Stimulated activated CD4-positive, alpha-beta T cell treated with anti-CD3 and anti-CD28 coated beads, Interleukin-1b, Interleukin-23, amount 100 ng/mL, for 4 hours (primary cell): ENCODE data around the gene PALLD.

Experiments
- DNase-seq, 2 donors: peaks; one replicate each; pipeline ENCODE4 v3.0.0-alpha.2; 2020; ENCODE audit warnings: low read depth in 2 of 2

PALLD gene

DNA sequence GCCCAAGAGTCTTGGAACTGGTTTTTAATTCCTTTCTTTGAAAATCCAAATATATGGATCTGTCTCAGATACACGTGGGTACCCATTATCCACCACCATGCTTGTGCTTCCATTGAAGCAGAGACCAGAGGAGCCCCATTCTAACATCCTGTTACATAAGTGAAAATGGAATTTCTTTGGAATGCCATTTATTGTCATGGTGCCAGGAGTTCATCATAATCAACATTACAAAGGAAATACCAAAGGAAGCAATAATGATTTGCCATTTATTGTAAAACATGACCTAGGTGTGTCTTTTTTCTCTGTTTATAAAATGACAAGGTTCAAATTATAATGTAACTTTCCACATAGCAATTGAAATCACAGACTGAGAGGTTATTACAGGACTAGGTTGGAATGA is 61.7 kb downstream of the PALLD start:
- no peak for DNase-seq

DNA sequence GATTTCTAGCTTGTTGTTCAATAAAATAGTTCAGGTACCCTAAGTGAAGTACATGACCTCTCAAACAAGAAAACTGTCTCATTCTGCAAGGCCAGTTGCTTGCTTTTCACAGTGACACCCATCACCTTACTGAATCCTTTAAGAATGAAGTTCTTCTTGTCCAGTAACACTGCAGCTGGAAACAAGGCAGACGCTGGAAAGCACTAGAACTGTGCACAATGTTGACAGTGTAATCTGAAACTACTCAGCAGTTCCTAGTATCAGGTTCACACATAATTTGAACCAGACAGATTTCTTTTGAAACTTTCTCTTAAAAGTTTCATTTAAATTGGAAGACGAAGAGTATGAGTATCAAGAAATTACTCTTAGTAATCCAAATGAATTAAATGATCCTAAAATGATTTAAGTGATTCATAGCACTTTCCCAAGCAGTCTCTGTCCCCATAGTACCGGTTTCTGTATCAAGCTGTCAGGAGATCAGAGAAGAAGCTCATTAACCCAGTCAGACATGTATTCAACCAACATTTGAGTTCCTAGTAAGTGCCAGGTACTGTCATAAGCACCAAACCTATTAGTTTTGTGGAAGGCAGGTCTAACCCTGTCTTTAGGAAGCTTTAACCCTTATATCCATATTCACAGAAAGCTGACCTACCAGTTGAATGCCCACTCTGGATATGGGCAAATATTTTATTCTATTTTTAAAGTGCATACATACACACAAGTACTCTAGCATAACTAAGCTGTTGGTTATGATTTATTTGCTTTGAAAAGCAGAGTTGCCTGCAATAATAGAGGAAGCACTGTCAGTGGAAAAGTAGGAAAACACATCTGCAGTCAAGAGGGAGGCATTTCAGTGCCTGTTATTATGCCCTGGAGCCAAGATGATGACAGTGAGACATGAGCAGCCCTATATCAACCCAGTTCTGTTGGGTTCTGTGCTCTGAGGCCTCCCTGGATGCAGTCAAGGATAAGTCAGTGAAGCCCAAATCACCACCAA is 63.6 kb downstream of the PALLD start:
- DNase-seq = no peak

DNA sequence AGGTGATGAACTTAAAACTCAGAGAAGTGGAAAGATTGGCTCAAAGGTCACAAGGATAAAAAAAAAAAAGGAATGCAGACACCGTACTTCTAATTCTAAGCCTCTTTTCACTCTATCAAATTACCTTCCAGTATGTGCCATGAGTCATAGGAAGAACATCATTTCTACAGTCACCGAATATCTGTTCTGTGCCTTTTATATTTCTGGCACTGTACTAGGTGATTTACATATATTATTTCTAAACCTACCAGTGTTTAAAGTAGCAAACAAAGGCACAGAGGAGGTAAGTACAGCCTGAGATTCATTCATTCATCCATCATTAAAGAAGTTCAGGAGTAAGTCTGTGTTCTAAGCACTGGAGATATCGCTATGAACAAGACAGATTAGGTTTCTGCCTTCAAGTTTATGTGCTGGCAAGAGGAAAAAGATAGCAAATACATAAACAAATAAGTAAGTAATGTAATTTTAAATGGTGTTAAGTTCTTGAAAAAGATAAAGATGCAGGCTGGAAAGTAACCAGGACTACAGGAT is 65.3 kb downstream of the PALLD start:
- no peak for DNase-seq

DNA sequence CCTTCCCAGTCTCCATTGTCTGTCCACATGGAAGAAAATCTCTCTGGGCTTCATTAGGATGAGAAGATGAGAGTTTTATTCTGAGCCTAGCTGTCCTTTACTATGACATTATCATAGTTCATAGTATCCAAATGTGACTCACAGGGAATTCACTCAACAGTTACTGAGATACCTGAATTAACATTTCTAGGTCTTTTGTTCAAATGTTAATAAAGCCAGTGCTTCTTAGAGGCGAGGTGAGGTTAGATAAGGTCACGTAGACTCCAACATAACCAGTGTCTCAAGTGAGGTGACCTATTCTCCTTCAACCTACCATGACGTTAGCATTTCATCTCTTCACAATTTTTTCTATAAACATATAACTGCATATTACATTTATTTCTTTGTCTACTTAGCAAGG is 67.2 kb downstream of the PALLD start:
- no peak for DNase-seq

DNA sequence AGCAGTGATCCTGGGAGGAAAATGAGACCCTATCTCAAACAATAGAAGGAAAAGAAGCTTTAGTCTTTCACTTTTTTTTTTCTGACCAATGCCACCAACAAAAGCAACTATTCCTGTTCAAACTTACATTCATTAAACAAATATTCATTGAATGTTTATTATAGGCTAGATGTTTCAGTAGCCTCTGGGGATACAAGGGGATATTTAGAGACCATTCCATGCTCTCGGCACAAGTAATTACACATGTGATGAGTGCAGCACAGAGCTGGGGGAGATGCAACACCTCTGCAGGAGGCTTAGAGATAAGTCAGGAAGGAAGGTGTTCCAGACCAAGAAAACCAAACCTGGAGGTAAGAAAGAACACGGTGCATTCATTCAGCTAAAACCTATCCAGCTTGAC is 68.3 kb downstream of the PALLD start:
- DNase-seq = no peak

DNA sequence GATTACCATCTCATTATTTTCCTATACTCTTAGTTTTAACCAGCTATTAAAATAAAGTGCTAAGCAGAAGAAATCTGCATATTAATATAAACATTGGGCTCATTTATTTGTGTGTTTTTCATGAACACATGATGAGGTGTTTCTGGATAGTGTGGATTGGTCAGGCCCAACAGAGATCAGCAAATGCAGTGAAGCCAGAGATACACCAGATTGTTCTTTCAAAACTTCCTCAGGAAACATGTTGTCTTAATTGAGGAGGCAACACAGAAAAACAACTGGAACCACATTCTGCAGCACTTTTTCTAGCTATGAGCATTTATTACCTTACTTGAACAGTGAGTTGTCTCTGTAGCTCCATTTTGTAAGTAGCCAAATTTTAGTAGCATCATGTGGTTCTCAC is 69.9 kb downstream of the PALLD start:
- no peak for DNase-seq

DNA sequence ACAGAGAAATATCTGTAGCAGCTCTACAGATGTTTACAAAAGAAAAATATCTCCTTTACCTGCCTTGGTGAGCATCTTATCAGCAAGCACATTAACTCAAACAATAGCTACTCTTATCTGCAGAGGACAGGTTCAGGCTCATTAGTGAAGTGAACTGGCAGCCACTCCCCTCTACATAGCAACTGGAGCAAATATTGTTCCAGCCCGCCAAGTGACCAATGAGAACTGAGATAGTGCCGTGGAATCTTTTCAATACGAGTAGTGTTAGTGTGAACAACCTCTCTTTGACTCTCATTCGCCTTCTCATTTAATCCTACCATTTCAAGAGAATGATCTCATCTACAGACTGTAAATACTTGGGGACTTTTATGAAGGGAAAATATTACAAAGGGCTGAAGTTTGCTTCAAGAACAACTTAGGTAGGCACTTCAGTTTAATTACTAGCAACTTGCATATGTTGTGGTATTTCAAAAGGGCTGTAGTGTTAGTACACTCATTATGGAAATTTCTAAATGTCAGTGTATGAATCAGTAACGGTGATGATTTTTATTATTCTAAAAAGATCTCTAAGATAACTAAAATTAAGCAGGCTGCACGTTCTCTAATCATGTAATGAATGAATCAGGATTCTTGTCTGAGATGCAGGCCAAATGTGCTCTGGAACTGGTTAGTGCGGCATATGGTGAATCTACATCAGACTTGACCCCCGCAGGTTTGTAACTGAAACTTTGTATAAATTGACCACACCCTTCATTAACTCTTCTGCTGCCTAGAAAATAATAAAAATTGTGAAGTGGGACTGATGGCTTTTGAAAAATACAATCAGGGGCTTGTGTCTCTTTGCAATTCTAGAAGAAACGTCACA is 72.4 kb downstream of the PALLD start:
- DNase-seq = no peak

DNA sequence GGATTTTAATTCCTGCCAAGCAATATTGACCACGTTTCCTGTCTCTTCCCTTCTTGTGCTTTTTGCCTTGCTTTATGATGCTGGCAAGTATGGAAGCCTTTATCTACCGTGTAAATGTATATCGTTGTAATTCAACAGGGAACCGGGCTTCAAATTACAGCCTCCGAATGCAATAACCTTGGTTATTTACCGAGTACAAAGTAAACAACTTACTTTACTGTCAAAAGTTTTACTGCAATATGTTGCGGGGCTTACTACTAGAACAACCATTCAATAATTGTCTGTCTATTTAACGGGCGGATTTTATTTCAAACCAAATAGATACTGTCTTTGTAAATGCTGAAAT is 73.1 kb downstream of the PALLD start:
- DNase-seq = no peak

DNA sequence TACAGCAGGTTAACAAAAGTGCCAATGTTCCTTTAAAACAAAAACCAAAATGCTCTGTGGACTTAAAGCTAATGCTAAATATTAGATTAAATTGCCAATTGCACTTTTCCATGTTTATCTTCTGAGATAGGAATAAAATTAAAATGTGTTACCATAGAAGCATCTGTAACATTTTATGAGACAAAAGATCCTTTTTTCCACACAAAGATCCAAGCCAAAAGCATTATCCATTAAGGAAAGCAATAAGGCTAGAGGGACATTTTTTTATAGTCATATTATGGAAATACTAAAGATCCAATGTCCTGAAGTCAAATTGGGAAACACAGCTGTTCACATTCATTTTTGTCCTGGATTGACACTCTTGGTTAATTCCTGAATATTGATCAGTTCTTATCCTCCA is 73.6 kb downstream of the PALLD start:
- DNase-seq = no peak

DNA sequence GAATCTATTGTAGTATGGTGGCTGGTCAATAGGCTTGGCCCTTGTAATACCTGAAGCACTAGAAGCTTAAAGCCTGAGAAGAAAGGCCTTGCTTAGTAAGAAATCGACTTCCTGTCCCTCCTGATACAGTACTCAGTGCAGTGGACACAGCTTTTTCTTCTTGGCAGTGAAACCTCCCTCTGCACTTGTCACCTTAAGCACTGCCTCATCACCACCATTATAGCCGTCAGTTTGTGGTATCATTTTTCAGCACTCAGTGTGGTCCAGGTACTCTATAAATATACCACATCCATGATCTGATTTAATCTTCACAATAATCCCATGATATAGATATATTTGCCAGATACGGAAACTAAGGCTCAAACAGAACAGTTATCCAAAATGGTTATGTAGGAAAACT is 75.2 kb downstream of the PALLD start:
- no peak for DNase-seq

DNA sequence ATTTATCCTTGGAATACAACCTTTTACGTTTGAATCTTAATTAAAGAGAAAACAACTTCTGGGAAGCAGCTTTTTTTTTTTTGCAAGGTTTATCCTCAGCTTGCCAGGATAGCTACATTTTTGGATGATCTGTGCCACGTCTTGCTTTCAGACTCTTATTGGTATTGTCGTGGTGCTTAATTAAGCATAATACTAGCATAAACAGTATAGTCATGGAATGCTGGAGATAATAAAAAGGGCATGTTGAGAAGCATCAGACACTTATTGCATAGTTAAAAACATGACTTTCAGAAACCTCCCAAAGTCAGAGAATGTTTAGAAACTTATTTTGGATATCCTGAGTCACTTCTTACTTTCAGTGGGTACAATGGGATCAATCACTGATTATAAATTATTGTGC is 77.0 kb downstream of the PALLD start:
- no peak for DNase-seq

DNA sequence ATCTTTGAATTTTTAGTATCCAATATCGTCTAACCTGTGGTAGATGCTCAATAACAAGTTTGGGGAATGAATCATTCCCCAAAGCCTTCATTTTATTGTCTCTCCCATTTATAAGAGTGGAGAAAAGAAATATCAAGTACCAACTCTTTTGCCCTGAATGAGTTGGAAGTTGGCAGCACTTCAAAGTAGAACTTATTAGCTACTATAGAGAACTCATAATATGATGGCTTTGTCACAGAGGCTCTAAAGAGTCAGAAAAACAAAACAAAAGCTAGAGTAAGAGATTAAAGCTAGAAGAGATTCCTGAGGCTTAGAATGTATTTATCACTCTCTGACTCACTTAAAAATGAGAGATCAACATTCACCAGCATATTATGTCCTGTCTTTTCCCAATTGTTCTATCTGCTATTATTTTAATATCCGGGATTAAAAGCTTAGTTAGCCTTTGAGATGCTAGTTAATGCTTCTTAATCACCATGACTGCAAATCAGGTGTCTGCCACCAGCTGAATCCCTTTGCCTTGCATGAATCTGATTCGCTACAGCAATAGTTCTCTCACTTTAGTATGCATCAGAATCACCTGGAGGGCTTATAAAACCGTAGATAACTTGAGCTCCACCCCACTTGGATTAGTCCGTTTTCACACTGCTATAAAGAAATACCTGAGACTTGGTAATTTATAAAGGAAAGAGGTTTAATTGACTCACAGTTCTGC is 77.9 kb downstream of the PALLD start:
- DNase-seq = no peak

DNA sequence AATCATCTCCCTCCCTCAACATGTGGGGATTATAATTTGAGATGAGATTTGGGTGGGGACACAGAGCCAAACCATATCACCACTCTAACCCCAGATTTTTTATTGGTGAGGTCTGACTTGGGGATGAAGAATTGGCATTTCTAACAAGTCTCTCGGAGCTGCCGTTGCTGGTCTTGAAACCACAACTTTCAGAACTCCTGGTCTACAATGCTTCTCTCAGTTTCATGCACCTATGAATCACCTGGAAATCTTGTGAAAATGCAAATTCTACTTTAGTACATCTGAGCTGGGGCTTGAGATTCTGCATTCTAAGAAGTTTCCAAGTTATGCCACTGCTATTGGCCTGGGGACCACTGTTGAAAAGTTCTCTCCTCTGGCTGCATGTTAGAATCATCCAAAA is 78.6 kb downstream of the PALLD start:
- no peak for DNase-seq

DNA sequence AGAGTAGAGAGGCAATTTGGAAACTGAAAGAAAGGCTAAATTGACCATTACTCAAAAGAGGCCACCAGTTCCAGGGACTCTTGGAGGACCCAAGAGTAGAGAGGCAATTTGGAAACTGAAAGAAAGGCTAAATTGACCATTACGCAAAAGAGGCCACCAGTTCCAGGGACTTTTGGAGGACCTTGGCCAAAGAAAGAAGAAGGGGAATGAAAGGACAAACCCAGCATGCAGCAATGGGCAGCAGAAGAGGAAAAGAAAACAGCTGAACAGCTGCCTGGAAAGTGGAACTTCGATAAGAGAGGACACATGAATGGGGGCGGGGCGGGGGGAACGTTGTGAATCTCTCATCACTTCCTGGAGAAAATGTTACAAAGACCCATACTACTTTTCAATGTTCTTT is 80.8 kb downstream of the PALLD start:
- no peak for DNase-seq

DNA sequence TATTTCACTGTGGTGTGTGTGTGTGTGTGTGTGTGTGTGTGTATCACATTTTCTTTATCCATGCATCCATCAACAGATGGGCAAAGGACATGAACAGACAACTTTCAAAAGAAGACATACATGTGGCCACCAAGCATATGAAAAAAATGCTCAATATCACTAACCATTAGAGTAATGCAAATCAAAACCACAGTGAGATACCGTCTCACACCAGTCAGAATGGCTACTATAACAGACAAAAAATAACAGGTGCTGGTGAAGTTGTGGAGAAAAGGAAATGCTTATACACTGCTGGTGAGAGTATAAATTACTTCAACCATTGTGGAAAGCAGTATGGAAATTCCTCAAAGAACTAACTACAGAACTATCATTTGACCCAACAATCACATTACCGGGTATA is 83.4 kb downstream of the PALLD start:
- DNase-seq = no peak

DNA sequence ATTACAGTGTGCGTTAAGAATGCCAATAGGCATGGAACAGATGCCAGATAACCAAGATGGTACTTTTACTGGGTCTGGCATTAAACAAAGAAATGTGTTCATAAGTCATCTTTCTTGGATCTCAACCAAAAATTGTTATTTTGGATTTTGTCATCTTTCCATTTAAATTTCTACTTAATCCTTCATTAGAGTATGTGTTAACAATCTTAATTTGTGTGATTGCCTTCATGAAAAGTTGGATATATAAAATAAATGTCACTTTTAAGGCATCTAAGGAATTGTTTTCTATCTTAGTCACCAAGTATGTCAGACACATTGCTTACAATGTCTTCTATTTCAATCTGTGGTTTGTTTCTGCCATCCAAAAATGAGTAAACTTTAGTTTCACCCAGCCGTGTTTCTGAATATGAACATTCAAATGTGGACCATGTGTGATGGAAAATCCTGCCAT is 87.5 kb downstream of the PALLD start:
- no peak for DNase-seq

DNA sequence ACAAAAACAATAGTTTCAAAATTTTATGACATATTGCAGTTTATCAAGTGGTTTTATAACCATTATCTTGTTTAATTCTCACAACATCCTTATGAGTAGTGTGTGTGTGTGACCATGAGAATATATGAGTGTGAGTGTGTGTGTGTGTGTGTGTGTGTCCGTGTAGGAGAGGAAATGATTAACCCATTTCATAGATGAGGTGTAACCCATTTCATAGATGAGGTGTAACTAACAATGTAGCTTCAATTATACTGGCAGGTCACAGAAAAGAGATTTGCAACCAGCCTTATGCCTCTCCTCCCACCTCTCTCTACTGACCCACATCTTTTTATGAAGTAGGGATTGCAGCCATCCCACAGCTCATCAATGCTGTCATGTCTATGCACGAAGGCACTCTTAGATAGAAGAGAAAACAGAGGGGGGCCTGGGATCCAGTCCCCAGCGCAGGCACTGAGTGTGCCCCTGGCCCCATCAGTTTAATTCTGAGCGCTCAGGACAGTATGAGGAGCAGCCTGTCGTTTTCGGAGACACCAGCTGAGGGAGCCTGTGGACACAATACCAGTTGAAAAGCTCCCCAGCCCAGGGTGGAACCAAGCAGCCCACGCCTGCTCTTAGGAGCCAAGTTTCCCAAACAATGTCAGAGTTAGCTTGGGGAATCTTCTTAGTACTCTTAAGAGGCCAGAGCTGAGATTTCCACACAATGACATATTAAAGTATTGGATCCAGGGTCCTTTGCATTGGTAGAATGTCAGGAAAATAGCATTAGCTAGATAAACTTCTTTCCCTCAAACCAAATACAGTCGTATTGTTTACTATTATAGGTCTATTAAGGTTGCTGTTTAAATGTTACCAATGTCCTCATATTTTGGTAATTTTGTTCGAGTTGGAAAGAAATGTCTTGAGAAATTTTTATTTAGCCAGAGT is 88.6 kb downstream of the PALLD start:
- no peak for DNase-seq

DNA sequence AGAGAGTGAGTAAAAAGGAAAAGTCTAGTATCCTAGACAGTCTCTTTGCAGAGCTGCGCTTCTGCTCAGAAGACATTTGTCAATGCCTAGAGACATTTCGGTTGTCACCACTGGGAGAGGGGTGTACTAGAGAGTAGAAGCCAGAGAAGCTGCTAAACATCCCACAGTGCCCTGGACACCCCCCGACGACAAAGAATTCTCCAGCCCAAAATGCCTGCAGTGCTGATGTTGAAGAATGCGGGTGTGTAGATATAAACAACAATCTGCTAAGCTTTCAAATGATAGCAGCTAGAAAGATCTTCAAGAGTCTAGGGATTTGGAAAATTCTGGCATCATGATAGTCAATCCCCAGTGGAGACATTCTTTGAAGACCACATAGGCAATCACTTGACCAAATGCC is 90.1 kb downstream of the PALLD start:
- no peak for DNase-seq

DNA sequence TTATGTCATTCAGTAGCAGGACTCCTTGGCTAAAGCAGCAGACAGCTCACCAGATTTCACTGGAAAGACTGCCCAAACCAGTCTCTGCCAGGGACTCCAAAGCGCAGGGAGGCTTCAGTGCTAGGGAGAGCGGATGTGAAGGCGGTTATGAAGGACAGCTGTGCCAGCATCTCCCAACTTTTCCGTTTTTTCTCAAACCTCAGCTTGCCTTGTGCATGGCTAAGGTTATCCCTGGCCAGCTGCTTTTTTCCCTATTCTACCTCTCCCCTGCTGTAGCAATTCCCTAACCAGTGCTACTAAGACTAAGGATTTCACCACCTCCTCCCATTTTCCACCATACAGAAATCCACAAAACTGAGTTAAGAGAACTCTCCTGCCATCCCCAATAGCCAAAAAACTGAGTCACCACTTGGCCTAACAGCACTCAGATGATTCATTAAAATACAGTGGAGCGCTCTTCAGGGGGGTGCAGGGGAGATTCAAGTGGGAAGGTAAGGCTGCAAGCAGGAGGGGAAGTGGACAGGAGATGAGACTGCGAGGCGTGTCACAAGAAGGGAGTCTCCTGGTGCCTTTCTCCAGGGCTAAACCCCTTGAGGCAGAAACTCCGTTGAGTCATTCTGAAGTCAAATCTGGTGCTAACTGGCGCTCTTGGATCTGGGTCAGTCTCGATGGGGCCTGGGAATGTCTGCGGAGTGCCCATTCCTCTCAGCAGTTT is 90.7 kb downstream of the PALLD start:
- no peak for DNase-seq

DNA sequence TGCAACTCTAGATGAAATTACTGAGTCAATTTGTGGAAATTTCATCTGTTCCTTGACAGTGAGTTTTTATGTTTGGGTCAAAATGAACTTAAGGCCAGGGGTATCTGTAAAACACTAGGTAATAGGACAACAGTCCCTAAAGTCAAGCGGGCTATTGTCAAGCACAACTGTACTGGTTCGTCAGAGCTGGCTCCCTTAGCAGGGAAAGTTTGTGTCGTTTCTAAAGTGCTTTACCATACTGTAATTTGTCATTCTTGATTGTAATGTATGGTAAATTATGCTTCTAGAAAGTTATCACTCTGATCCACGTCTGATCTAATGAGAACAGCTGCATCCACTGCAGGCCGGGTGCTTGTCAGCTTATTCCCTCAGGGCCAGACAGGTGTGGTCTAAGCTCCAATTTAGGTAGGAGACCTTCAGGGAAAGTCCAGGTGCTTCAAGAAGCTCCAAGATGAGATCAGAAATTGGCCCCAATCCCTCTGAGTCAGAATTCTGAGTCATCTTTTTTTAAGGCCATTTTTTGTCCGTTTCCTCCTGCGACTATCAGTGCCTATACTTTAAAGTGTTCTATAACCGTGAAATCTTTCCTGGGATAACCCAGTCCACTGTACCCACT is 92.2 kb downstream of the PALLD start:
- DNase-seq = no peak
